ENCODE results near the gene RASL10A. TPM values are rescaled to one million over a fixed set of nuclear protein-coding genes. Genes with fewer than 3 reads are reported as not detected.

RASL10A gene
- total and polyA plus RNA-seq, 9 of the 15 experiments (the other 6 are each of a cell fraction or from before 2014, with no cell fraction given), result 0.17 to 1.2 (median 0.45) TPM; not detected in 3

DNA sequence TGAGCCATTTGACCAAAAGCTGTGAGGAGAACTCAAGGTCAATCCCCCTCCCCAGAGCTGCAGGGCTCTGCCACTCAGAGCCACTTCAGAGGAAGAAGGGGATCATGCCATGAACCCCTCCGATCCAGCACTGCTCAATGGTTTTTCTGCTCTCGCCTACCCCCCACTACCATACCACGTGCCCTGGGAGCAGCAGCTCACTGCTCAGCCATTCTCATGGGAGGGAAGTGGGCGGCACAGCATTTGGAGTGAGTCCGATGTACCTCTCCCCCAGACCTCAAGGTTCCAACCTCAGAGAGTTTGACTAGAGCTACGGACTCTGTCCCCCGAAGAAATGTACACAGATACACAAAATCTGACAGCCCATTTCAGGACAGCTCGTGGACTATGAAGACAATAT, 38.4 kb upstream of the RASL10A start:
- H3K36me3 ChIP-seq (ENCODE audit: control insufficient read depth, insufficient read depth, low read length), result peaks cover 84% of the 10 kb centered on the region; the same call in 2 of the 3 replicates
- H3K4me3 ChIP-seq, result no peak overlapping the region
- ChIA-PET CTCF (ENCODE audit: low intra/inter-chr PET ratio) (no interaction called here), POLR2A (interaction anchor here (1.4 to 1.5 kb wide), 2 partner anchors 8 to 10 kb away, joined by 3 to 6 read pairs; no protein-coding TSS in a partner anchor)
- H4K20me1 ChIP-seq (replicated peaks; ENCODE audit: control insufficient read depth, insufficient read depth, low read length), result no peaks in the 10 kb centered on the region
- BruUV-seq (replicated peaks), result no TSS peak
- H3K9me1 ChIP-seq (ENCODE audit: control insufficient read depth, insufficient read depth, low read length), result no peaks in the 10 kb centered on the region
- H3K9ac ChIP-seq (ENCODE audit: insufficient read depth in 1 of 2, low read depth in 2 of 2, low read length in 2 of 2), result no peak overlapping the region
- H3K27ac ChIP-seq (ENCODE audit: extremely low read depth, low read depth, low read length), result no peak overlapping the region
- H3K27me3 ChIP-seq (ENCODE audit: control insufficient read depth in 2 of 2, insufficient read depth in 2 of 2, low read length in 2 of 2), result no peaks in the 10 kb centered on the region
- no peak overlapping the region for H2AFZ ChIP-seq (ENCODE audit: low read depth, low read length)
- in situ Hi-C loops (cut with MboI) (no loop called here), intact Hi-C loops (cut with micrococcal nuclease) (no loop called here)
- FAIRE-seq (no peak), DNase-seq (ENCODE audit: extremely low read depth in 1 of 4, low spot score in 3 of 4) (no peak), ATAC-seq (no peak)
- no peaks in the 10 kb centered on the region for H3K79me2 ChIP-seq (ENCODE audit: control insufficient read depth, insufficient read depth, low read length)
- 98% methylated on average over 6 of the region's 8 CpGs for WGBS (ENCODE audit: insufficient coverage, low coverage, missing lambda C conversion rate)
- H3K4me2 ChIP-seq (ENCODE audit: insufficient read depth, low read length), result no peak overlapping the region
- no peaks in the 10 kb centered on the region for H3K9me3 ChIP-seq (replicated peaks; ENCODE audit: control insufficient read depth, insufficient read depth, low read depth, low read length)
- H3K4me1 ChIP-seq (replicated peaks in 1 of 2; ENCODE audit: control insufficient read depth in 2 of 2, insufficient read depth in 2 of 2, low read length in 2 of 2), result no peaks in the 10 kb centered on the region
- TF ChIP-seq CBX3 (IDR thresholded peaks at IDR 0.05; ENCODE audit: borderline replicate concordance in 1 of 2, low read length in 2 of 2) (no peak), YY1 (IDR thresholded peaks at IDR 0.05; ENCODE audit: borderline replicate concordance in 1 of 3, control insufficient read depth in 1 of 3, extremely low read depth in 1 of 3, insufficient read depth in 3 of 3, insufficient read length in 1 of 3, insufficient replicate concordance in 2 of 3, low read depth in 1 of 3, low read length in 2 of 3) (no peak), SMARCA4 (IDR thresholded peaks at IDR 0.05) (no peak), ZNF780A (CRISPR knock-in tag; IDR thresholded peaks at IDR 0.05) (no peak), ZNF224 (CRISPR knock-in tag; IDR thresholded peaks at IDR 0.05) (no peak), HIVEP1 (CRISPR knock-in tag; IDR thresholded peaks at IDR 0.05) (no peak), BCLAF1 (IDR thresholded peaks at IDR 0.05; ENCODE audit: borderline replicate concordance in 1 of 2, control insufficient read depth in 1 of 2, low read depth in 2 of 2, low read length in 1 of 2) (no peak), SRSF1 (IDR thresholded peaks at IDR 0.05; ENCODE audit: low read depth, low read length) (no peak)
- TF ChIP-seq, protein P1, sequence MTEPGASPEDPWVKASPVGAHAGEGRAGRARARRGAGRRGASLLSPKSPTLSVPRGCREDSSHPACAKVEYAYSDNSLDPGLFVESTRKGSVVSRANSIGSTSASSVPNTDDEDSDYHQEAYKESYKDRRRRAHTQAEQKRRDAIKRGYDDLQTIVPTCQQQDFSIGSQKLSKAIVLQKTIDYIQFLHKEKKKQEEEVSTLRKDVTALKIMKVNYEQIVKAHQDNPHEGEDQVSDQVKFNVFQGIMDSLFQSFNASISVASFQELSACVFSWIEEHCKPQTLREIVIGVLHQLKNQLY (CRISPR knock-in tag; conservative IDR thresholded peaks at IDR 0.05), result no peak
- TF ChIP-seq, protein P2, sequence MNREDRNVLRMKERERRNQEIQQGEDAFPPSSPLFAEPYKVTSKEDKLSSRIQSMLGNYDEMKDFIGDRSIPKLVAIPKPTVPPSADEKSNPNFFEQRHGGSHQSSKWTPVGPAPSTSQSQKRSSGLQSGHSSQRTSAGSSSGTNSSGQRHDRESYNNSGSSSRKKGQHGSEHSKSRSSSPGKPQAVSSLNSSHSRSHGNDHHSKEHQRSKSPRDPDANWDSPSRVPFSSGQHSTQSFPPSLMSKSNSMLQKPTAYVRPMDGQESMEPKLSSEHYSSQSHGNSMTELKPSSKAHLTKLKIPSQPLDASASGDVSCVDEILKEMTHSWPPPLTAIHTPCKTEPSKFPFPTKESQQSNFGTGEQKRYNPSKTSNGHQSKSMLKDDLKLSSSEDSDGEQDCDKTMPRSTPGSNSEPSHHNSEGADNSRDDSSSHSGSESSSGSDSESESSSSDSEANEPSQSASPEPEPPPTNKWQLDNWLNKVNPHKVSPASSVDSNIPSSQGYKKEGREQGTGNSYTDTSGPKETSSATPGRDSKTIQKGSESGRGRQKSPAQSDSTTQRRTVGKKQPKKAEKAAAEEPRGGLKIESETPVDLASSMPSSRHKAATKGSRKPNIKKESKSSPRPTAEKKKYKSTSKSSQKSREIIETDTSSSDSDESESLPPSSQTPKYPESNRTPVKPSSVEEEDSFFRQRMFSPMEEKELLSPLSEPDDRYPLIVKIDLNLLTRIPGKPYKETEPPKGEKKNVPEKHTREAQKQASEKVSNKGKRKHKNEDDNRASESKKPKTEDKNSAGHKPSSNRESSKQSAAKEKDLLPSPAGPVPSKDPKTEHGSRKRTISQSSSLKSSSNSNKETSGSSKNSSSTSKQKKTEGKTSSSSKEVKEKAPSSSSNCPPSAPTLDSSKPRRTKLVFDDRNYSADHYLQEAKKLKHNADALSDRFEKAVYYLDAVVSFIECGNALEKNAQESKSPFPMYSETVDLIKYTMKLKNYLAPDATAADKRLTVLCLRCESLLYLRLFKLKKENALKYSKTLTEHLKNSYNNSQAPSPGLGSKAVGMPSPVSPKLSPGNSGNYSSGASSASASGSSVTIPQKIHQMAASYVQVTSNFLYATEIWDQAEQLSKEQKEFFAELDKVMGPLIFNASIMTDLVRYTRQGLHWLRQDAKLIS (CRISPR knock-in tag; IDR thresholded peaks at IDR 0.05), result no peak

Measured in K562 (cell line).